Smooth muscle cell (in vitro differentiated cells): ENCODE results near the gene COL20A1. TPM values are rescaled to one million over a fixed set of nuclear protein-coding genes. Genes with fewer than 3 reads are reported as not detected.

Experiments used
- DNase-seq: peaks from one replicate; lab custom pipeline; 2025; ENCODE audit not compliant: unreplicated experiment; lab: John Stamatoyannopoulos, UW
- H2AFZ ChIP-seq: fragments of 200-600 bp; sonication (generic); 2 replicates; pipeline ENCODE4 v1.6.0; 2016; ENCODE audit warnings: antibody characterized with exemption, low read depth, mild to moderate bottlenecking
- H3F3A ChIP-seq: fragments of 200-600 bp; sonication (generic); 2 replicates; pipeline ENCODE4 v1.6.0; 2017; ENCODE audit warnings: antibody characterized with exemption, low read depth
- H3K27ac ChIP-seq: fragments of 200-600 bp; sonication (generic); 2 replicates; pipeline ENCODE4 v1.5.1; 2016; ENCODE audit warnings: low read depth, mild to moderate bottlenecking
- H3K27me3 ChIP-seq: fragments of 200-600 bp; sonication (generic); 2 replicates; pipeline ENCODE4 v1.6.1; 2016; ENCODE audit warnings: low read depth, mild to moderate bottlenecking
- H3K36me3 ChIP-seq: fragments of 200-600 bp; sonication (generic); 2 replicates; pipeline ENCODE4 v1.5.1; 2016; ENCODE audit warnings: low read depth
- H3K4me1 ChIP-seq: fragments of 200-600 bp; sonication (generic); 2 replicates; pipeline ENCODE4 v1.5.1; 2016; ENCODE audit warnings: low read depth
- H3K4me2 ChIP-seq: fragments of 200-600 bp; sonication (generic); 2 replicates; pipeline ENCODE4 v1.6.0; 2016; ENCODE audit warnings: mild to moderate bottlenecking
- H3K4me3 ChIP-seq: fragments of 200-600 bp; sonication (generic); 2 replicates; pipeline ENCODE4 v1.5.1; 2016; ENCODE audit warnings: mild to moderate bottlenecking
- H3K79me2 ChIP-seq: fragments of 200-600 bp; sonication (generic); 2 replicates; pipeline ENCODE4 v1.6.0; 2016; ENCODE audit warnings: low read depth, mild to moderate bottlenecking
- H3K9ac ChIP-seq: fragments of 200-600 bp; sonication (generic); 2 replicates; pipeline ENCODE4 v1.6.0; 2016; ENCODE audit warnings: low read depth
- H3K9me3 ChIP-seq: fragments of 200-600 bp; sonication (generic); replicated peaks from 2 replicates; pipeline ENCODE4 v1.5.1; 2016; ENCODE audit warnings: low read depth
- H4K20me1 ChIP-seq: fragments of 200-600 bp; sonication (generic); 2 replicates; pipeline ENCODE4 v1.6.0; 2016; ENCODE audit warnings: low read depth
- CTCF ChIP-seq: fragments of 200-600 bp; sonication (generic); IDR thresholded peaks from 2 replicates; pipeline ENCODE4 v1.5.1; 2017; ENCODE audit warnings: borderline replicate concordance, mild to moderate bottlenecking, antibody characterized with exemption; ENCODE audit not compliant: insufficient read depth, poor library complexity, severe bottlenecking
- WGBS: methylation state at CpG from one replicate; pipeline ENCODE4 v1.1.7; 2016; ENCODE audit warnings: low lambda C conversion rate; 5-methylcytosine and 5-hydroxymethylcytosine counted together
- polyA plus RNA-seq: library from polyadenylated mRNA; unstranded; fragments of >200 nt; fragmentation: Nextera tagmentation; extraction: Ambion mirVana; gene quantifications from 2 replicates; pipeline ENCODE4 v1.2.1, GENCODE V29; 2016
- total RNA-seq: library from RNA; depleted of rRNA; stranded (reverse); fragments of >200 nt; gene quantifications from 2 replicates; pipeline ENCODE4 v1.2.3, GENCODE V29; 2014

Gene COL20A1
- total and polyA plus RNA-seq, 2 experiments from 2014 or later = 0.23 to 0.36 TPM

GRCh38 chr20:63359937-63360849 is 67.2 kb downstream of the COL20A1 start:
- H3K36me3 ChIP-seq = no peaks in the 10 kb centered on the region
- H3K27me3 ChIP-seq = peaks cover 45% of the 10 kb centered on the region
- no peaks in the 10 kb centered on the region for H4K20me1 ChIP-seq
- no peak overlapping the region for H3K4me3 ChIP-seq
- no peaks in the 10 kb centered on the region for H3K79me2 ChIP-seq
- no peaks in the 10 kb centered on the region for H3K9me3 ChIP-seq
- no peak for TF ChIP-seq CTCF
- H2AFZ ChIP-seq = no peak overlapping the region
- WGBS = 60% methylated on average over 35 of the region's 38 CpGs
- H3K4me2 ChIP-seq = no peak overlapping the region
- no peak for DNase-seq
- H3K27ac ChIP-seq = no peak overlapping the region
- no peaks in the 10 kb centered on the region for H3F3A ChIP-seq
- H3K4me1 ChIP-seq = peaks cover 8% of the 10 kb centered on the region
- H3K9ac ChIP-seq = no peak overlapping the region

GRCh38 chr20:63360850-63361518 is 68.0 kb downstream of the COL20A1 start, which contains the start of gene CHRNA4:
TSS of gene CHRNA4 (minus strand) at chr20:63361349. CDS start at chr20:63361165, 184 bp downstream.
- no peak for DNase-seq
- TF ChIP-seq CTCF = no peak

GRCh38 chr20:63361519-63362435 is 68.8 kb downstream of the COL20A1 start:
- 16% methylated on average over 40 of the region's 50 CpGs for WGBS
- no peaks in the 10 kb centered on the region for H3K79me2 ChIP-seq
- H3F3A ChIP-seq = no peaks in the 10 kb centered on the region
- no peak overlapping the region for H2AFZ ChIP-seq
- peaks cover 8% of the 10 kb centered on the region for H3K4me1 ChIP-seq
- peaks cover 45% of the 10 kb centered on the region for H3K27me3 ChIP-seq
- H3K36me3 ChIP-seq = no peaks in the 10 kb centered on the region
- no peak overlapping the region for H3K27ac ChIP-seq
- no peaks in the 10 kb centered on the region for H4K20me1 ChIP-seq
- no peak overlapping the region for H3K4me2 ChIP-seq
- no peak for DNase-seq
- no peak for TF ChIP-seq CTCF
- H3K9me3 ChIP-seq = no peaks in the 10 kb centered on the region
- H3K9ac ChIP-seq = no peak overlapping the region
- no peak overlapping the region for H3K4me3 ChIP-seq

More at GRCh38 chr20:63360850-63361518, 68.0 kb downstream of the COL20A1 start, which contains the start of gene CHRNA4:
- Histone ChIP-seq H3K79me2 (no peaks in the 10 kb centered on the region), H3F3A (no peaks in the 10 kb centered on the region), H3K4me2 (peak within 1 kb of the TSS; percentile 44), H3K9ac (no peak within 1 kb of the TSS), H3K9me3 (no peaks in the 10 kb centered on the region), H3K4me1 (peaks cover 8% of the 10 kb centered on the region), H3K4me3 (no peak within 1 kb of the TSS), H3K36me3 (no peaks in the 10 kb centered on the region), H3K27ac (no peak within 1 kb of the TSS), H2AFZ (no peak within 1 kb of the TSS), H4K20me1 (no peaks in the 10 kb centered on the region), H3K27me3 (peaks cover 45% of the 10 kb centered on the region)
- WGBS = 5% methylated on average over 56 of the region's 79 CpGs
